GM18498 (cell line): ENCODE data around the gene FOXF2.

Source experiments
- ATAC-seq: cut with Tn5 transposase; IDR thresholded peaks from one replicate; pipeline ENCODE4 v1.9.1; 2021; ENCODE audit warnings: mild to moderate bottlenecking, moderate library complexity; ENCODE audit not compliant: unreplicated experiment

FOXF2 gene

DNA sequence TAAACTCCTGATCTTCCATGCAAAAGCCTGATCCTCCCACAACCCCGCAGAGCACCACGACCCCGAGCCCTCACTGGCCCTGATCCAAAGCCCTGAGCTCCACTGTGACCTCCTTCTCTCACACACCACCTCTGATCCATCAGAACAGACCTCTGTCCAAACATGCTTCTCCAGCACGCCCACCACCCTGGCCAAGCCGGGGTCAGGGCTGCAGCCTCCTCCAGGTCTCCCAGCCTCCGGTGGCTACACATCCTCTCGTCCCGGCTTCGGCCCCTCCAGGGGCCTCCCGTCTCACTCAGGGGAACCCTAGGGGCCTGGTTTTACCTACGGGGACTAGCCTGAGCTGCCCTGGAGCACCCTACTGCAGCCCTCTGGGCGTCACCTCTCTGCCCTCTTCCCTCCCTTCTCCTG is 49.1 kb downstream of the FOXF2 start:
- ATAC-seq, result no peak

- no peak for ATAC-seq
Observed at GRCh38 chr6:1439349-1439748, 50.0 kb downstream of the FOXF2 start.

GRCh38 chr6:1442929-1443328 is 53.6 kb downstream of the FOXF2 start:
- ATAC-seq, result no peak
